ENCODE results near the gene RPS5.

DNA sequence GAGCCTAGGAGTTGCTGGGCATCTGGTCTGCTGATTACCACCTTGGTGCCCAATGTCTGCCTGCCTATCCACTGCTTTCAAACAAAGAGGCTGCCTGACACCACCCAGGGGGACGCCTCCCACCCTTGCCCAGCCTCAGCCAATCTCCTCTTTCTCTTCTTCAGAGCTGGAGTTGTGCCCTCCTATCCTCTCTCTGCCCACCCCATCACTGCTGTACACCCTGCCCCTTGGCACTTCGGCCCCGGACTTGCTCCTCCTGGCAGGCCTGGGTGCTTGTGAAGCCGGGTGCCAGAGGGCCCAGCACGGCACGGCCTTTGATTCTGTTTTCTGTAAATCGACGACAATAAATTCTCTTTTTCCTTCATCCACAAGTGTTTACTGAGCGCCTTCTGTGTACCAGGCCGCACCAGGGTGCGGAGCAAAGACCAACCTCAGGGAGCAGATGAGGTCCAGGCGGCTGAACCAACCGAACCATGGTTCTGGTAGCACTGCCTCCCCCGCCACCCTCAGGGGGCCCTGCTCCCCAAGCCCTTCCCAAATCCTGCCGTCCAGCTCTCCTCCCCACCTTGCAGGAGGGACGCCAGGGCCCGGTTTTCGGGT is 13.3 kb downstream of the RPS5 start:
- TF ChIP-seq, protein P1, sequence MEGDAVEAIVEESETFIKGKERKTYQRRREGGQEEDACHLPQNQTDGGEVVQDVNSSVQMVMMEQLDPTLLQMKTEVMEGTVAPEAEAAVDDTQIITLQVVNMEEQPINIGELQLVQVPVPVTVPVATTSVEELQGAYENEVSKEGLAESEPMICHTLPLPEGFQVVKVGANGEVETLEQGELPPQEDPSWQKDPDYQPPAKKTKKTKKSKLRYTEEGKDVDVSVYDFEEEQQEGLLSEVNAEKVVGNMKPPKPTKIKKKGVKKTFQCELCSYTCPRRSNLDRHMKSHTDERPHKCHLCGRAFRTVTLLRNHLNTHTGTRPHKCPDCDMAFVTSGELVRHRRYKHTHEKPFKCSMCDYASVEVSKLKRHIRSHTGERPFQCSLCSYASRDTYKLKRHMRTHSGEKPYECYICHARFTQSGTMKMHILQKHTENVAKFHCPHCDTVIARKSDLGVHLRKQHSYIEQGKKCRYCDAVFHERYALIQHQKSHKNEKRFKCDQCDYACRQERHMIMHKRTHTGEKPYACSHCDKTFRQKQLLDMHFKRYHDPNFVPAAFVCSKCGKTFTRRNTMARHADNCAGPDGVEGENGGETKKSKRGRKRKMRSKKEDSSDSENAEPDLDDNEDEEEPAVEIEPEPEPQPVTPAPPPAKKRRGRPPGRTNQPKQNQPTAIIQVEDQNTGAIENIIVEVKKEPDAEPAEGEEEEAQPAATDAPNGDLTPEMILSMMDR (IDR thresholded peaks at IDR 0.05; ENCODE audit: low read length): no peak
- TF ChIP-seq EZH2 (IDR thresholded peaks at IDR 0.05; ENCODE audit: borderline replicate concordance, low read length): no peak
